ENCODE measurements around the gene EIF3CL.
"Not testable (repeated sequence)": the region's sequence is repeated elsewhere in the genome, so short reads cannot be mapped to it uniquely, and the experiment has no call there.

EIF3CL gene

GRCh38 chr16:28338230-28338629, 65.4 kb downstream of the EIF3CL start:
- not testable (repeated sequence) for DNase-seq

- not testable (repeated sequence) for DNase-seq
Observed at GRCh38 chr16:28336940-28337710, 66.5 kb downstream of the EIF3CL start.

DNA sequence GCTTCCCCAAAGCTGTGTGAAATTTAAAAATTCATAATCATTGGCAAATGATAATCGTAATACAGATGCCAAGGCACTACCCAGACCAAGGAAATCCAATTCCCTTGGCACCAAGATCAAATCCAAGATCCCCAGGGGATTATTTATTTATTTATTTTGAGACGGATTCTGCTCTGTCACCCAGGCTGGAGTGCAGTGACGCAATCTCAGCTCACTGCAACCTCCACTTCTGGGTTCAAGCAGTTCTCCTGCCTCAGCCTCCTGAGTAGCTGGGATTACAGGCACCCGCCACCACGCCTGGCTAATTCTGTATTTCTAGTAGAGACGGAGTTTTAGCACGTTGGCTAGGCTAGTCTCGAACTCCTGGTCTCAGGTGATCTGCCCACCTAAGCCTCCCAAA, 68.0 kb downstream of the EIF3CL start:
- DNase-seq = not testable (repeated sequence)

GRCh38 chr16:28332632-28333031, 71.0 kb downstream of the EIF3CL start:
- DNase-seq = not testable (repeated sequence)

GRCh38 chr16:28330981-28331380, 72.7 kb downstream of the EIF3CL start:
- not testable (repeated sequence) for DNase-seq

GRCh38 chr16:28330232-28330631, 73.4 kb downstream of the EIF3CL start:
- not testable (repeated sequence) for DNase-seq
